Activated naive CD4-positive, alpha-beta T cell treated with anti-CD3 and anti-CD28 coated beads, Interleukin-2, amount 50 U/mL, for 72 hours (primary cell): ENCODE measurements around the gene COL5A1. TPM values are rescaled to one million over a fixed set of nuclear protein-coding genes. Genes with fewer than 3 reads are reported as not detected.

Source experiments
- ATAC-seq, 2 donors: fragments of 150-1000 bp; cut with Tn5 transposase; 2 replicates each; pipeline ENCODE4 v1.10.0; 2021; ENCODE audit warnings: mild to moderate bottlenecking in 2 of 2, moderate library complexity in 2 of 2
- DNase-seq, 2 donors: peaks; one replicate each; pipeline ENCODE4 v3.0.0; 2021 to 2022; ENCODE audit warnings: low spot score in 2 of 2
- H3K27ac Mint-ChIP-seq, 2 donors: one replicate each; pipeline ENCODE4 v1.8.0; 2022; ENCODE audit warnings: mild to moderate bottlenecking in 2 of 2, mixed read lengths in 2 of 2
- H3K36me3 Mint-ChIP-seq, 2 donors: one replicate each; pipeline ENCODE4 v1.8.0; 2022; ENCODE audit warnings: mixed read lengths in 2 of 2
- H3K9me3 Mint-ChIP-seq, 2 donors: one replicate each; pipeline ENCODE4 v1.8.0; 2022; ENCODE audit warnings: mixed read lengths in 2 of 2
- total RNA-seq, 2 donors: library from RNA; stranded (reverse); gene quantifications; one replicate each; pipeline ENCODE4 v1.2.3, GENCODE V29; 2022

COL5A1 gene
- total RNA-seq, 2 donors from 2014 or later, result 0.04 to 0.18 TPM

- Mint-ChIP-seq H3K9me3 (no peaks in the 10 kb centered on the region), H3K36me3 (no peaks in the 10 kb centered on the region), H3K27ac (no peak overlapping the region)
- DNase-seq, result peak in 1 of 2 donors; percentile 38
- no peak for ATAC-seq
Measured at GRCh38 chr9:134620751-134621557, 20.6 kb upstream of the COL5A1 start.

- H3K36me3 Mint-ChIP-seq, result no peaks in the 10 kb centered on the region
- no peak overlapping the region for H3K27ac Mint-ChIP-seq
- DNase-seq, result peak in 1 of 2 donors; percentile 42
- no peak for ATAC-seq
- no peaks in the 10 kb centered on the region for H3K9me3 Mint-ChIP-seq
Measured at GRCh38 chr9:134621558-134622110, 20.0 kb upstream of the COL5A1 start.

- no peak for ATAC-seq
Measured at GRCh38 chr9:134622896-134623257, 18.7 kb upstream of the COL5A1 start.

GRCh38 chr9:134623258-134624066 is 18.1 kb upstream of the COL5A1 start:
- H3K9me3 Mint-ChIP-seq, result no peaks in the 10 kb centered on the region
- DNase-seq (no peak), ATAC-seq (no peak)
- H3K36me3 Mint-ChIP-seq, result no peaks in the 10 kb centered on the region
- no peak overlapping the region for H3K27ac Mint-ChIP-seq

More at GRCh38 chr9:134622896-134623257, 18.7 kb upstream of the COL5A1 start:
- Mint-ChIP-seq H3K36me3 (no peaks in the 10 kb centered on the region), H3K9me3 (no peaks in the 10 kb centered on the region), H3K27ac (no peak overlapping the region)
- DNase-seq, result peak in 1 of 2 donors; percentile 20

GRCh38 chr9:134624137-134624591 is 17.4 kb upstream of the COL5A1 start:
- Mint-ChIP-seq H3K36me3 (no peaks in the 10 kb centered on the region), H3K9me3 (no peaks in the 10 kb centered on the region), H3K27ac (no peak overlapping the region)
- ATAC-seq, result no peak
- DNase-seq, result peak in 1 of 2 donors; percentile 30

- ATAC-seq (no peak), DNase-seq (peak in 1 of 2 donors; percentile 31)
- Mint-ChIP-seq H3K9me3 (no peaks in the 10 kb centered on the region), H3K36me3 (no peaks in the 10 kb centered on the region), H3K27ac (peak overlapping the region in 1 of 2 donors; percentile 72)
Measured at GRCh38 chr9:134624621-134625181, 16.9 kb upstream of the COL5A1 start.

- DNase-seq, result peak in 1 of 2 donors; percentile 6
- ATAC-seq, result no peak
- Mint-ChIP-seq H3K9me3 (no peaks in the 10 kb centered on the region), H3K36me3 (no peaks in the 10 kb centered on the region), H3K27ac (peak overlapping the region in 1 of 2 donors; percentile 60)
Measured at GRCh38 chr9:134625361-134626068, 16.1 kb upstream of the COL5A1 start.

GRCh38 chr9:134626069-134626423 is 15.6 kb upstream of the COL5A1 start:
- DNase-seq (peak in 1 of 2 donors; percentile 28), ATAC-seq (no peak)
- Mint-ChIP-seq H3K36me3 (no peaks in the 10 kb centered on the region), H3K9me3 (no peaks in the 10 kb centered on the region), H3K27ac (no peak overlapping the region)

GRCh38 chr9:134626571-134627416 is 14.8 kb upstream of the COL5A1 start:
- no peaks in the 10 kb centered on the region for H3K9me3 Mint-ChIP-seq
- no peak overlapping the region for H3K27ac Mint-ChIP-seq
- no peaks in the 10 kb centered on the region for H3K36me3 Mint-ChIP-seq
- no peak for ATAC-seq
- peak in 1 of 2 donors; percentile 30 for DNase-seq

GRCh38 chr9:134627417-134628353 is 13.9 kb upstream of the COL5A1 start:
- ATAC-seq (no peak), DNase-seq (peak in 1 of 2 donors; percentile 44)
- H3K9me3 Mint-ChIP-seq, result no peaks in the 10 kb centered on the region

GRCh38 chr9:134628354-134628736 is 13.3 kb upstream of the COL5A1 start:
- H3K9me3 Mint-ChIP-seq, result no peaks in the 10 kb centered on the region
- peak in 1 of 2 donors; percentile 2 for DNase-seq
- ATAC-seq, result no peak
- H3K36me3 Mint-ChIP-seq, result no peaks in the 10 kb centered on the region
- H3K27ac Mint-ChIP-seq, result no peak overlapping the region

More at GRCh38 chr9:134627417-134628353, 13.9 kb upstream of the COL5A1 start:
- Mint-ChIP-seq H3K27ac (no peak overlapping the region), H3K36me3 (no peaks in the 10 kb centered on the region)

GRCh38 chr9:134629061-134629585 is 12.5 kb upstream of the COL5A1 start:
- no peak for ATAC-seq
- no peaks in the 10 kb centered on the region for H3K9me3 Mint-ChIP-seq
- DNase-seq, result no peak
- no peak overlapping the region for H3K27ac Mint-ChIP-seq
- no peaks in the 10 kb centered on the region for H3K36me3 Mint-ChIP-seq

GRCh38 chr9:134629586-134630392 is 11.8 kb upstream of the COL5A1 start:
- no peak overlapping the region for H3K27ac Mint-ChIP-seq
- ATAC-seq, result no peak
- H3K36me3 Mint-ChIP-seq, result no peaks in the 10 kb centered on the region
- peak in 1 of 2 donors; percentile 21 for DNase-seq
- H3K9me3 Mint-ChIP-seq, result no peaks in the 10 kb centered on the region

- Mint-ChIP-seq H3K9me3 (no peaks in the 10 kb centered on the region), H3K36me3 (no peaks in the 10 kb centered on the region), H3K27ac (peak overlapping the region in 1 of 2 donors; percentile 72)
- no peak for DNase-seq
- no peak for ATAC-seq
Measured at GRCh38 chr9:134630393-134630790, 11.2 kb upstream of the COL5A1 start.
